ENCODE results near the gene ZNF385D.

Gene ZNF385D

DNA sequence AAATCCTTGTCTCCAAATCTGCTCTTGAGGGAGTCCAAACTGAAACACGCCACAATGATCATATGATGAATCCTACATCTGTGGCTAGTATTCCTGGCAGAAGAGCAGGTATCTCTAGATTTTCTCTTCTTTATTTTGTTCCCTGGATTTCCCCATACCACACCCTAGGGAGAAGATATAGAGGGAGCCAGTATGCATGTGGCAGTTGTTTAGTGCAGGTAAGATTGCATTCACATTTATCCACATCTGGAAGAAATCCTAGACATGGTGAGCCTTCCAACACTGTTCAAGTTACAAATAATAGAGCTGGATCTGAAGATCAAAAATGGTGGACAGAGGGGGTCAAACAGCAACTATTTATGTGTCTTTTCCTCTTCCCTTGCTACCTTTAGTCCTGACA is 316.7 kb downstream of the ZNF385D start:
- no peaks in the 10 kb centered on the region for H3K4me1 ChIP-seq (ENCODE audit: control insufficient read depth, insufficient read depth, low read length)

DNA sequence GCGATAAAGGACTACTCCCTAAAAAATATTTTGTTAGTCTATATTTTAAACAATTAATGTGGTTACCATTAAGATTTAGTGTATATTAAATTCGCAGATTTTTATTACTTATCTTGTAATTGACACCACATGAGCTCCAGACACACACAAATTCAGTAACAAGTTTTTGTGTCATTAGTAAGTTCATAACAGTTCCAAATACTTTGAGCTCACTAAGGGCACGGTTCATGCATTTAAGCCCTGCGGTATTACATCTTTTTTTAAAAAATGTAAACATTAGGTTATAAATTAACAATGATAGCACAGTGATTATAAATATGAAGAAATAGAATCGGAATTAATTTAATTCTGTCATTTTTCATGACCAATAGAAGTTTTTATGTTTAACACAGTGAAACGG is 317.3 kb downstream of the ZNF385D start:
- Histone ChIP-seq H3K9ac (ENCODE audit: low read length) (no peak overlapping the region), H3K27me3 (ENCODE audit: control insufficient read depth, insufficient read depth, low read length) (no peaks in the 10 kb centered on the region), H3K4me3 (ENCODE audit: low read length) (no peak overlapping the region), H3K36me3 (ENCODE audit: control insufficient read depth, insufficient read depth, low read length) (no peaks in the 10 kb centered on the region), H3K27ac (ENCODE audit: low read depth, low read length) (no peak overlapping the region), H3K4me1 (ENCODE audit: control insufficient read depth, insufficient read depth, low read length) (no peaks in the 10 kb centered on the region)

More for the DNA sequence above, 316.7 kb downstream of the ZNF385D start:
- Histone ChIP-seq H3K27me3 (ENCODE audit: control insufficient read depth, insufficient read depth, low read length) (no peaks in the 10 kb centered on the region), H3K36me3 (ENCODE audit: control insufficient read depth, insufficient read depth, low read length) (no peaks in the 10 kb centered on the region), H3K9ac (ENCODE audit: low read length) (no peak overlapping the region), H3K4me3 (ENCODE audit: low read length) (no peak overlapping the region), H3K27ac (ENCODE audit: low read depth, low read length) (no peak overlapping the region)

DNA sequence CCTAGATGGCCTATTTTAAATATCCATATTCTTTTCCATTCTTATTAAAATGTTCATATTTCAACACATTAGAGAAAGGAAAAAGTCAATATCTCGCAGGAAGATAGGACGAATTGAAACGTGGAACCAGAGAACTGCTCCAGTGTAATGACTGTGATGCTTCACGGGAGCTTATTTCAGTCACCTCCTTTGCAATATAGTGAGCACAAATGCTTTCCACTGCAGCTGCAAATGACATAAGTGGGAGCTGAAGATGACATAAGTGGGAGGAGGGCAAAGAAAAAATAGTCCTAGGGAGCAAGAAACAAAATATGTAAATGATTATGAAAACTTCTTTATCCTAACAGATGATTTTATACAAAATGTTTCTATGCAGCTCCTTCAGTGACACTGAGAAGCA is 324.1 kb downstream of the ZNF385D start:
- Histone ChIP-seq H3K4me3 (ENCODE audit: low read length) (no peak overlapping the region), H3K27ac (ENCODE audit: low read depth, low read length) (no peak overlapping the region), H3K36me3 (ENCODE audit: control insufficient read depth, insufficient read depth, low read length) (no peaks in the 10 kb centered on the region), H3K27me3 (ENCODE audit: control insufficient read depth, insufficient read depth, low read length) (no peaks in the 10 kb centered on the region), H3K4me1 (ENCODE audit: control insufficient read depth, insufficient read depth, low read length) (no peaks in the 10 kb centered on the region), H3K9ac (ENCODE audit: low read length) (no peak overlapping the region)

DNA sequence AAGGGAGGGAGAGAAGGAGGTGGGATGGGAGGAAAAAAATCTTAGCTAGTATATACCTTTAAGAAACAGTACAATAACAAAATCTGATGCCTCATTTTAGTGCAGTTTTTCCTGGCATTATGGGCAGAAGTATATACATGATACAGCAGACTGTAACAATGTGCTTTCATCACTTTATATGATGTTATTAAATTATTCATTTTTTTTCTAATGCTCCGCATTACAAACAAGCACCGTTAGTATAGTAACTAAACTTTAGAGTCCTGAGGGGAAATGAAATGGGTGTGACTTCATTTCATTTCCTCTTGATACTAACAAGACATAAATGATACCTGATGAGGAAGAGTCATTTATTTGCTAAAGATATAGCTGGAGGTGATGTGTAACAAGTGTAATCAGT is 325.3 kb downstream of the ZNF385D start:
- Histone ChIP-seq H3K36me3 (ENCODE audit: control insufficient read depth, insufficient read depth, low read length) (no peaks in the 10 kb centered on the region), H3K27me3 (ENCODE audit: control insufficient read depth, insufficient read depth, low read length) (no peaks in the 10 kb centered on the region), H3K4me1 (ENCODE audit: control insufficient read depth, insufficient read depth, low read length) (no peaks in the 10 kb centered on the region), H3K4me3 (ENCODE audit: low read length) (no peak overlapping the region), H3K27ac (ENCODE audit: low read depth, low read length) (no peak overlapping the region), H3K9ac (ENCODE audit: low read length) (no peak overlapping the region)

DNA sequence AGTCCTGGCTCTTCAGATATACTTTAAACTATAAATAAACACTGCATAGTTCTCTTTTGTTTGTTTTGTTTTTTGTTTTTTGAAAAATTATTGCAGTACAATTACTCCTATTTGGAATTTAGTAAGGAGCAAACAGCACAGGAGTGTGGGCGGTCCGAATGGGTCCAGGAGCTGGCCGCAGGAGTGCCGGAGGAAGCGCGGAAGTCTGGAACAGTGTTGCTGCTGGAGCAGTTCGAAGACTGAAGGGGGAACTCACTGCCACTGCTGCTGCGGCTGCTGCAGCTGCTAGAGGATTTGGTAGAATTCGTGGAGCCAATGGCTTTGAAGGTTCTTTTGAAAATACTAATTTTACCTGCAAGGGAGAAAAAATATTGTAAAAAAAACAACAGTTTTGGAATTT is 329.9 kb downstream of the ZNF385D start:
- Histone ChIP-seq H3K36me3 (ENCODE audit: control insufficient read depth, insufficient read depth, low read length) (no peaks in the 10 kb centered on the region), H3K27ac (ENCODE audit: low read depth, low read length) (no peak overlapping the region), H3K4me3 (ENCODE audit: low read length) (no peak overlapping the region), H3K9ac (ENCODE audit: low read length) (no peak overlapping the region), H3K27me3 (ENCODE audit: control insufficient read depth, insufficient read depth, low read length) (no peaks in the 10 kb centered on the region), H3K4me1 (ENCODE audit: control insufficient read depth, insufficient read depth, low read length) (no peaks in the 10 kb centered on the region)

DNA sequence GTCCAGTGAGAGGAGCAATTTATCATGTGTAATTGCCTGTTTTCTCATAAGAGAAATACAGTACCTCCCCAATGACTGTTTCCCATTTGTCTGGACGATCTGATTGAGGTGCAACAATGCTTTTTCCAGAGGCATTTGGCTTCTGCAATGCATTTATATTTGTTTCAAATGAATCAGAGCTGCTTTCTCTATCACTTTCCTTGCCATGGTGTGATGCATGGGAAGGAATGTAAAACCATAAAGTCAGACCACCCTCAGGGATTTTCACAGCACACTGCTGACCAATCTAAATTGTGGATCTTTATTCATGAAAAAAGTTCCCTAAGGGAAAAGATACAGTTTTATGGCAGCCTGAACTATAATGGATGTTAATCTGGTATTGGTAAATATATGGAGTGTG is 333.0 kb downstream of the ZNF385D start:
- H3K27me3 ChIP-seq (ENCODE audit: control insufficient read depth, insufficient read depth, low read length): no peaks in the 10 kb centered on the region
- H3K27ac ChIP-seq (ENCODE audit: low read depth, low read length): no peak overlapping the region
- H3K4me3 ChIP-seq (ENCODE audit: low read length): no peak overlapping the region
- H3K36me3 ChIP-seq (ENCODE audit: control insufficient read depth, insufficient read depth, low read length): no peaks in the 10 kb centered on the region
- no peak overlapping the region for H3K9ac ChIP-seq (ENCODE audit: low read length)
- no peaks in the 10 kb centered on the region for H3K4me1 ChIP-seq (ENCODE audit: control insufficient read depth, insufficient read depth, low read length)

DNA sequence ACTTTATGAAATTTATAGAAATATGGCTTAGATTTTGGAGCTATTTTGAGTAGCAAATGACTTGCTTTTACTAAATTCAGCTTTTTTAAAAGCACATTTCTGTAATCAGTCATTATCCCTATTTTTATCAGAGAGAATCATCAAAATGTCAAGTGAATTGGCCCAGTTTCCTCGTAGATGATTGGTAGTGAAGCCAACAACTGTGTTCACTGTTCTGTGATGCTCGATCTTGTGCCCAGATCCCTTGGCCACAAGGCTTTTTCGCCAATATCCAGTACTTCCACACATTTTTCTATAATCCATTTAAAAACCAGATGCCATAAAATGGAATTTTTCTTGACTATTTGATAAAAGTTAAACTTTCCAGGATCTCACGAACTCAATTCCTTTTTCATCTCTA is 336.5 kb downstream of the ZNF385D start:
- Histone ChIP-seq H3K4me1 (ENCODE audit: control insufficient read depth, insufficient read depth, low read length) (no peaks in the 10 kb centered on the region), H3K27ac (ENCODE audit: low read depth, low read length) (no peak overlapping the region), H3K27me3 (ENCODE audit: control insufficient read depth, insufficient read depth, low read length) (no peaks in the 10 kb centered on the region), H3K36me3 (ENCODE audit: control insufficient read depth, insufficient read depth, low read length) (no peaks in the 10 kb centered on the region), H3K9ac (ENCODE audit: low read length) (no peak overlapping the region), H3K4me3 (ENCODE audit: low read length) (no peak overlapping the region)

DNA sequence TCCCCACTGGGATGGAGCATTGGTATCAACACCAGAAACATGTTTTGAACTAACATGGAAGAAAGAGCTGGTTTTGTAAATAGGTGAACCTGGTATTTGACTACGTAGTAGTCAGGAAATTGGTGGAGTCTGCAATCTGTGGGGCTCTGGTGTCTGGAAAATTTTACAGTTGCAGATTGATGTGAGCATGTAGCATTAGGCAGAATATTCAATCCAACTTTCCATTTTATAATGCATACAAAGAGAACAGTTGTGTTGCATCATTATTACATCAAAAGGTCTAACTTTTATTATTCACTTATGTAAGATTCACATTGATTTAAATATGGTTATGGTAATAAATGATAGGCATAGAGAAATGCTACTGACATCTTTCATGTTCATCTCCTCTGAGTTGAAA is 340.0 kb downstream of the ZNF385D start:
- Histone ChIP-seq H3K4me1 (ENCODE audit: control insufficient read depth, insufficient read depth, low read length) (no peaks in the 10 kb centered on the region), H3K27me3 (ENCODE audit: control insufficient read depth, insufficient read depth, low read length) (no peaks in the 10 kb centered on the region), H3K36me3 (ENCODE audit: control insufficient read depth, insufficient read depth, low read length) (no peaks in the 10 kb centered on the region), H3K9ac (ENCODE audit: low read length) (no peak overlapping the region), H3K27ac (ENCODE audit: low read depth, low read length) (no peak overlapping the region), H3K4me3 (ENCODE audit: low read length) (no peak overlapping the region)

DNA sequence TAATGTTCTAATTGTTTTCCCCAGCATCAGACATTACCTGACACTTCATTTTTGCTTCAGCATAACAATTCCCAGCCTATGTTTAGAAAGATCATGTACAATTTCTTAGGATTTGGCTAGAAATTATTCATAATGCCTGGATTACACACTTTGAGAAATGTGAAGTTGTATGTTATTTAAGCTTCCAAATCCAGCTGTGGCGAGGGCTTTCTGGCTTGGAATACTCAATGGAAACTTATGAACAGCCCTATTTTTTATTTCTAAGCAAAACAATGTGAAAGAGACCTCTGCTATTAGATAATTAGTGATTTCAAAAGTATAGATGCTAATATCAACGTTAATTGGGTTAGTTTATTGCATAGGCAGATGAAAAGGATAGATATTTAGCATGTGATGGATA is 341.6 kb downstream of the ZNF385D start:
- Histone ChIP-seq H3K27ac (ENCODE audit: low read depth, low read length) (no peak overlapping the region), H3K27me3 (ENCODE audit: control insufficient read depth, insufficient read depth, low read length) (no peaks in the 10 kb centered on the region), H3K9ac (ENCODE audit: low read length) (no peak overlapping the region), H3K4me3 (ENCODE audit: low read length) (no peak overlapping the region), H3K36me3 (ENCODE audit: control insufficient read depth, insufficient read depth, low read length) (no peaks in the 10 kb centered on the region), H3K4me1 (ENCODE audit: control insufficient read depth, insufficient read depth, low read length) (no peaks in the 10 kb centered on the region)

DNA sequence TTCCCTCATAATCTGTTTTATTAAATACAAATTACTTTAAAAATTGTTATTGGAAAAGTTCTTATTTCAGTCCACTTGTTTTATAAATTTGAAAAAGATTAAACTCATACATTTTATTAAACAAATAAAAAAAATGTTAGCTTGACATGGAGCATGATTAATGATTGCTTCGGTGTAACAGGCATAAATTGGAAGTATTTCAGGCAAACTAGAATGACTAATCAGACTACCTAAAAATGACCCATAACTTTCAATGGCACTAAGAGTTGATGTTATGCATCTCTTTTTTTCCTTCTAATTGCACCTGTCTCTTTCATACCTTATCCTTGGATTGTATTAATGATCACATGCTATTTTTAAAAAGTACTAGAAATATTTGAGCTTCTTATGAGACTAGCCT is 343.3 kb downstream of the ZNF385D start:
- Histone ChIP-seq H3K4me1 (ENCODE audit: control insufficient read depth, insufficient read depth, low read length) (no peaks in the 10 kb centered on the region), H3K27ac (ENCODE audit: low read depth, low read length) (no peak overlapping the region), H3K36me3 (ENCODE audit: control insufficient read depth, insufficient read depth, low read length) (no peaks in the 10 kb centered on the region), H3K9ac (ENCODE audit: low read length) (no peak overlapping the region), H3K27me3 (ENCODE audit: control insufficient read depth, insufficient read depth, low read length) (no peaks in the 10 kb centered on the region), H3K4me3 (ENCODE audit: low read length) (no peak overlapping the region)

DNA sequence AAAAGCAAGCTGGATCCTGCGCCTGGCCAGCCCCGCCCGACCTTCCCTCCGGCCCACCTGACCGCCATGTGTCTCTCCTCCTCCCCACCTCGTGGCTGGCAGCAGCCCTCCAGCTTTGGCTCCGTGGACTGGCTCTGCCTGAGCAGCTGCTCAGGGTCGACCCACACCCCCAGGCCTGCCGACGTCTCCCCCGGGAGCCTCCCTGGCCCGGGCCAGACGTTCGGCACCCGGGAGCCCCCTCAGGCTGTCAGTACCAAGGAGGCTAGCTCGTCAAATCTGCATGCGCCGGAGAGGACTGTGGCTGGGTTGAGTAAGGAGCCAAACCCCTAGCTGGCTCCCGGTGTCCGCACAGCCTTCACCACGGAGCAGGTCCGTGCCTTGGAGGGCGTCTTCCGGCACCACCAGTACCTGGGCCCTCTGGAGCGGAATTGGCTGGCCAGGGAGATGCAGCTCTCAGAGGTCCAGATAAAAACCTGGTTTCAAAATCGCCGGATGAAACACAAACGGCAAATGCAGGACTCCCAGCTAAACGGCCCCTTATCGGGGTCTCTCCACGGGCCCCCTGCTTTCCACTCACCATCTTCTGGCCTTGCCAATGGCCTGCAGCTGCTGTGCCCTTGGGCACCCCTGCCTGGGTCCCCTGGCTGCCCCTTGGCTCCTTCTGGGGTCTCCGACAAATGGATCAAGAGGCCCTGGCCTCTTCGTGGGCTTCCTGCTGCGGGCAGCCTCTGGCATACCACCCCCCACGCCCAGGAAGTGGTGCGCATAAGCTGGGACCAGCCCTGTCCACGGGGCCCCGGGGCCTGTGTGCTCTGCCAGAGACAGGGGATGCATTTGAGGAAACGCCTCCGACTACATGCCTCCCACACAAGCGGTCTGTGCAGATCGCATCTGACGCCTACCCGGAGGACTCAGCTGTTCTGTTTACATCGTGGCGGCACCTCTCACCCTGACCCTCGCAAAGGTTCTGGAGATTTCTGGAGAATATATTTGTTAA is 345.0 kb downstream of the ZNF385D start:
- Histone ChIP-seq H3K4me3 (ENCODE audit: low read length) (no peak overlapping the region), H3K4me1 (ENCODE audit: control insufficient read depth, insufficient read depth, low read length) (no peaks in the 10 kb centered on the region), H3K27me3 (ENCODE audit: control insufficient read depth, insufficient read depth, low read length) (no peaks in the 10 kb centered on the region), H3K36me3 (ENCODE audit: control insufficient read depth, insufficient read depth, low read length) (no peaks in the 10 kb centered on the region), H3K9ac (ENCODE audit: low read length) (no peak overlapping the region), H3K27ac (ENCODE audit: low read depth, low read length) (no peak overlapping the region)

DNA sequence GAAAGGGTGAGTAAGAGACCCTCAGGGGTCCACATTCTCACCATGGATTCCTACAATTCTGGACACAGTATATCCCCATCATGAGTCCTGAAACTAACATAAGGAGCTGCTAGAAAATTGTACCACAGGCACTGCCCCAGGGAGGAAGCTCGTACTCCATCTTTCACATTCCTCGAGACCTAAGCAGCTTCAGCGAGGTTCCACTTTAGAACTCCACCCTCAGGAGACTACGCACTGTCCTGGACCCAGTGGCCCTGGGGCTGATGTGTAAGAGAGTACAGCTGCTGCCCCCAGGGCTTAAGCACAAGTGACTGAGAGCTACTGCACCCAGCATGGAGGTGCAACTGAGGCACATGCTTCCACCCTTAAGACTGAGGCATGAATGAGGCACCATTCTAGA is 352.5 kb downstream of the ZNF385D start:
- Histone ChIP-seq H3K4me3 (ENCODE audit: low read length) (no peak overlapping the region), H3K27me3 (ENCODE audit: control insufficient read depth, insufficient read depth, low read length) (no peaks in the 10 kb centered on the region), H3K36me3 (ENCODE audit: control insufficient read depth, insufficient read depth, low read length) (no peaks in the 10 kb centered on the region), H3K27ac (ENCODE audit: low read depth, low read length) (no peak overlapping the region), H3K9ac (ENCODE audit: low read length) (no peak overlapping the region), H3K4me1 (ENCODE audit: control insufficient read depth, insufficient read depth, low read length) (no peaks in the 10 kb centered on the region)

DNA sequence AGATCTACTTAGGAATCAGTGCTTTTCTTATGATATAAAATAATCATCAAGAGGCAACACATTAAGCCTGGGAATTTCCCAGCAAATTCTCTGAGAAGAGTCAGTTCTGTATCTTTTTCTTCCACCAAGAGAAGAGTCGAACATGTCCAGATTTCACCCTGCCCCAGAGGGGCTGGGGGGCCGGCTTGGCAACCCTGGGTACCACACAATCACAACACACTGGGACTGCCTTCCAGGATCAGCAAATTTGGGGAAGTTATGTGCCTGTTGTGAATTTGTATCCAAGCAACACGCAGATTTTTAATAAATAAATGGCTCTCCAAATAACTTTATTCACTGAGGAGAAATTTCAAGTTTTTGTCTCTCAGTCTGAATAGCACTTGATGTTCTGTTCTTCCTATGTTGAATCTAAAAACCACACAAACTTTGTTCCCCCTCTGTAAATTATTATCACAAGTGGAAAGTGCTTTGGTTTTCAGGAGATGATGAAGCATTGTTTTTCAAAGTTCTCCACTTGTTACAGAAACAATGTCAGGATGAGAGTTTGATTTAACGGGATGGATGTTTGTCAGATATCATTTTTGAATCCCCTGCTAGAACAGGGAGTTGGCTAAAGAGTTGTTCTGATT is 357.2 kb downstream of the ZNF385D start:
- Histone ChIP-seq H3K4me1 (ENCODE audit: control insufficient read depth, insufficient read depth, low read length) (peaks cover 3% of the 10 kb centered on the region), H3K36me3 (ENCODE audit: control insufficient read depth, insufficient read depth, low read length) (no peaks in the 10 kb centered on the region), H3K27me3 (ENCODE audit: control insufficient read depth, insufficient read depth, low read length) (no peaks in the 10 kb centered on the region), H3K27ac (ENCODE audit: low read depth, low read length) (no peak overlapping the region), H3K9ac (ENCODE audit: low read length) (no peak overlapping the region), H3K4me3 (ENCODE audit: low read length) (no peak overlapping the region)
